Prostate gland (tissue), 2 donors: Measurements from ENCODE around the gene HMGCS1.

ENCODE experiments used
- POLR2A ChIP-seq: fragments of 450-650 bp; IDR thresholded peaks from one replicate; pipeline ENCODE4 v1.6.1; 2016; ENCODE audit warnings: antibody characterized with exemption, mild to moderate bottlenecking
- POLR2AphosphoS5 ChIP-seq: sonication (generic); formaldehyde crosslinking; IDR thresholded peaks from one replicate; pipeline ENCODE4 v1.6.1; 2017; ENCODE audit warnings: antibody characterized with exemption
- TF ChIP-seq, protein P1 (sequence below), 4 experiments: fragments of 200-600 bp in 2 of 4; fragments of 450-650 bp in 2 of 4; sonication (generic) in 2 of 4; IDR thresholded peaks; 1 replicate in 3 of 4; 2 replicates in 1 of 4; pipeline ENCODE4 v1.5.1; 2016 to 2019; ENCODE audit warnings: antibody characterized with exemption in 4 of 4, mild to moderate bottlenecking in 2 of 4, moderate library complexity in 2 of 4

DNA sequence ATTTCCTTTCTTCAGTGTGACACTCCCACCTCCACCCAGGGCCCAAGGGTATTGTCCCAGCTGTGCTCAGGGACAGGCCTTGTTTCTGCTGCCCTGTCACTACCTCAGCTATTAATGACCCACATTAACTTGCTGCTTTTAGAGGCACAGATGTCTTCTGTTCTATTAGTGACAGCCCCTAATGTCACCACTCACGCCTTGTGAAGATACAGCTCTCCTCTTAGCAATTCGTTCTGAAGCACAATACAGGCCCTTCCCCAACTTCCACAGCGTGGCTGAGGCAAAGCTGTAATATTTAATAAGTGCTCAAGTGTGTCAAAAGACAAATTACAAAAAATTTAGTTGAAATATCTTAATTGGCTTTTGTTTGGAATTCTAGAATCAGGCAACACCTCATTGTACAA, 44.7 kb upstream of the HMGCS1 start:
- TF ChIP-seq, protein P1, sequence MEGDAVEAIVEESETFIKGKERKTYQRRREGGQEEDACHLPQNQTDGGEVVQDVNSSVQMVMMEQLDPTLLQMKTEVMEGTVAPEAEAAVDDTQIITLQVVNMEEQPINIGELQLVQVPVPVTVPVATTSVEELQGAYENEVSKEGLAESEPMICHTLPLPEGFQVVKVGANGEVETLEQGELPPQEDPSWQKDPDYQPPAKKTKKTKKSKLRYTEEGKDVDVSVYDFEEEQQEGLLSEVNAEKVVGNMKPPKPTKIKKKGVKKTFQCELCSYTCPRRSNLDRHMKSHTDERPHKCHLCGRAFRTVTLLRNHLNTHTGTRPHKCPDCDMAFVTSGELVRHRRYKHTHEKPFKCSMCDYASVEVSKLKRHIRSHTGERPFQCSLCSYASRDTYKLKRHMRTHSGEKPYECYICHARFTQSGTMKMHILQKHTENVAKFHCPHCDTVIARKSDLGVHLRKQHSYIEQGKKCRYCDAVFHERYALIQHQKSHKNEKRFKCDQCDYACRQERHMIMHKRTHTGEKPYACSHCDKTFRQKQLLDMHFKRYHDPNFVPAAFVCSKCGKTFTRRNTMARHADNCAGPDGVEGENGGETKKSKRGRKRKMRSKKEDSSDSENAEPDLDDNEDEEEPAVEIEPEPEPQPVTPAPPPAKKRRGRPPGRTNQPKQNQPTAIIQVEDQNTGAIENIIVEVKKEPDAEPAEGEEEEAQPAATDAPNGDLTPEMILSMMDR (IDR thresholded peaks at IDR 0.05), result no peak
- TF ChIP-seq POLR2A (no peak), POLR2AphosphoS5 (no peak)
